ENCODE results near the gene MAG. TPM values are rescaled to one million over a fixed set of nuclear protein-coding genes. Genes with fewer than 3 reads are reported as not detected.

MAG gene
- total RNA-seq, 1 experiment from 2014 or later = not detected

- Histone ChIP-seq H3K4me1 (ENCODE audit: insufficient read depth, low read length) (no peaks in the 10 kb centered on the region), H4K91ac (ENCODE audit: insufficient read length, low read depth, low read length) (no peak overlapping the region), H2BK5ac (ENCODE audit: insufficient read length, low read length) (no peak overlapping the region), H3K23me2 (ENCODE audit: insufficient read length, low read depth, low read length, poor library complexity, severe bottlenecking) (no peaks in the 10 kb centered on the region), H2BK12ac (ENCODE audit: insufficient read length, low read depth, low read length) (no peak overlapping the region), H4K5ac (ENCODE audit: insufficient read length, low read depth, low read length) (no peak overlapping the region), H2BK20ac (ENCODE audit: low read depth, low read length, poor library complexity, severe bottlenecking) (no peak overlapping the region), H3K4me2 (ENCODE audit: insufficient read depth, insufficient read length, low read length) (no peak overlapping the region), H3K23ac (ENCODE audit: insufficient read length, low read depth, low read length) (no peak overlapping the region), H2AK5ac (ENCODE audit: insufficient read length, low read length) (no peak overlapping the region), H2BK15ac (ENCODE audit: low read depth, low read length) (no peak overlapping the region), H3K18ac (ENCODE audit: insufficient read length, low read depth, low read length) (no peak overlapping the region), H3K27me3 (ENCODE audit: insufficient read depth, low read length) (no peaks in the 10 kb centered on the region), H3K4ac (ENCODE audit: low read depth, low read length) (no peak overlapping the region), H2BK120ac (ENCODE audit: low read depth, low read length, poor library complexity, severe bottlenecking) (no peak overlapping the region), H3K9ac (ENCODE audit: extremely low read depth, insufficient read length, low read length) (no peak overlapping the region), H3K79me2 (ENCODE audit: insufficient read depth, low read length) (no peaks in the 10 kb centered on the region), H3K56ac (ENCODE audit: insufficient read length, low read depth, low read length) (no peak overlapping the region), H4K20me1 (ENCODE audit: control insufficient read depth, insufficient read depth, insufficient read length) (no peaks in the 10 kb centered on the region), H3K79me1 (ENCODE audit: insufficient read depth, low read depth, low read length, poor library complexity, severe bottlenecking) (no peaks in the 10 kb centered on the region), H3K27ac (ENCODE audit: insufficient read length, low read depth, low read length) (no peak overlapping the region), H3K9me3 (ENCODE audit: control insufficient read depth, low read depth, low read length) (no peaks in the 10 kb centered on the region), H4K8ac (replicated peaks; ENCODE audit: insufficient read length, low read depth, low read length) (no peak overlapping the region), H3K14ac (ENCODE audit: insufficient read depth, low read length) (no peak overlapping the region), H3T11ph (ENCODE audit: low read length) (no peak overlapping the region), H2AFZ (ENCODE audit: low read length) (no peak overlapping the region)
- WGBS (ENCODE audit: extremely low coverage, insufficient read length, low lambda C conversion rate) = no CpG with 5 or more reads among the region's 28 CpGs
- peaks cover 7 to 21% of the 10 kb centered on the region in 2 experiments for H3K4me1 Mint-ChIP-seq
- no peaks in the 10 kb centered on the region for H3K36me3 Mint-ChIP-seq (ENCODE audit: insufficient read depth in 1 of 3, low read depth in 3 of 3)
- DNase-seq = peak; percentile 19
- peaks cover 44% of the 10 kb centered on the region for H3K27me3 Mint-ChIP-seq (ENCODE audit: low read depth)
- no peak for TF ChIP-seq CTCF (conservative IDR thresholded peaks at IDR 0.05)
- no peak overlapping the region; a peak in 1 of 7 replicates for H3K27ac Mint-ChIP-seq
- no peak overlapping the region for H3K4me3 Mint-ChIP-seq
- H3K9me3 Mint-ChIP-seq = no peaks in the 10 kb centered on the region
These were observed 54.5 kb downstream of the MAG start for GRCh38 chr19:35346193-35347052.

Measured in H9 (cell line).